Ascending aorta (tissue), 2 donors: ENCODE measurements around the gene RPTOR. TPM values are rescaled to one million over a fixed set of nuclear protein-coding genes. Genes with fewer than 3 reads are reported as not detected.

Source experiments
- DNase-seq, 2 donors: peaks; one replicate each; pipeline ENCODE4 v3.0.0-alpha.2; 2019; ENCODE audit warnings: low spot score in 2 of 2
- H3K27ac ChIP-seq, 2 donors: fragments of 200-600 bp; sonication (generic); one replicate each; pipeline ENCODE4 v1.5.1; 2016 to 2017; ENCODE audit warnings: mild to moderate bottlenecking in 1 of 2
- H3K27me3 ChIP-seq: fragments of 200-600 bp; sonication (generic); one replicate; pipeline ENCODE4 v1.5.1; 2017
- H3K36me3 ChIP-seq, 2 donors: fragments of 200-600 bp; sonication (generic); one replicate each; pipeline ENCODE4 v1.5.1; 2016
- H3K4me1 ChIP-seq, 2 donors: fragments of 200-600 bp; sonication (generic); one replicate each; pipeline ENCODE4 v1.5.1; 2016 to 2017; ENCODE audit warnings: mild to moderate bottlenecking in 1 of 2
- H3K4me3 ChIP-seq, 2 donors: fragments of 200-600 bp; sonication (generic); one replicate each; pipeline ENCODE4 v1.5.1; 2016 to 2017; ENCODE audit warnings: mild to moderate bottlenecking in 1 of 2
- H3K9me3 ChIP-seq, 2 donors: fragments of 200-600 bp; sonication (generic); one replicate each; pipeline ENCODE4 v1.5.1; 2016
- CTCF ChIP-seq, 3 experiments: fragments of 200-600 bp in 2 of 3; fragments of 450-650 bp in 1 of 3; sonication (generic) in 2 of 3; IDR thresholded peaks; one replicate each; pipeline ENCODE4 v1.5.1; 2016 to 2019; ENCODE audit warnings: antibody characterized with exemption in 3 of 3, mild to moderate bottlenecking in 1 of 3, moderate library complexity in 1 of 3
- intact Hi-C: fragments of 100-400 bp; cut with DNase I; formaldehyde crosslinking; loops from one replicate; pipeline ENCODE4 v1.15.1; 2023
- total RNA-seq: library from RNA; depleted of rRNA; stranded (reverse); fragments of >200 nt; gene quantifications from one replicate; pipeline ENCODE4 v1.1.0, GENCODE V29; 2016

Gene RPTOR, protein sequence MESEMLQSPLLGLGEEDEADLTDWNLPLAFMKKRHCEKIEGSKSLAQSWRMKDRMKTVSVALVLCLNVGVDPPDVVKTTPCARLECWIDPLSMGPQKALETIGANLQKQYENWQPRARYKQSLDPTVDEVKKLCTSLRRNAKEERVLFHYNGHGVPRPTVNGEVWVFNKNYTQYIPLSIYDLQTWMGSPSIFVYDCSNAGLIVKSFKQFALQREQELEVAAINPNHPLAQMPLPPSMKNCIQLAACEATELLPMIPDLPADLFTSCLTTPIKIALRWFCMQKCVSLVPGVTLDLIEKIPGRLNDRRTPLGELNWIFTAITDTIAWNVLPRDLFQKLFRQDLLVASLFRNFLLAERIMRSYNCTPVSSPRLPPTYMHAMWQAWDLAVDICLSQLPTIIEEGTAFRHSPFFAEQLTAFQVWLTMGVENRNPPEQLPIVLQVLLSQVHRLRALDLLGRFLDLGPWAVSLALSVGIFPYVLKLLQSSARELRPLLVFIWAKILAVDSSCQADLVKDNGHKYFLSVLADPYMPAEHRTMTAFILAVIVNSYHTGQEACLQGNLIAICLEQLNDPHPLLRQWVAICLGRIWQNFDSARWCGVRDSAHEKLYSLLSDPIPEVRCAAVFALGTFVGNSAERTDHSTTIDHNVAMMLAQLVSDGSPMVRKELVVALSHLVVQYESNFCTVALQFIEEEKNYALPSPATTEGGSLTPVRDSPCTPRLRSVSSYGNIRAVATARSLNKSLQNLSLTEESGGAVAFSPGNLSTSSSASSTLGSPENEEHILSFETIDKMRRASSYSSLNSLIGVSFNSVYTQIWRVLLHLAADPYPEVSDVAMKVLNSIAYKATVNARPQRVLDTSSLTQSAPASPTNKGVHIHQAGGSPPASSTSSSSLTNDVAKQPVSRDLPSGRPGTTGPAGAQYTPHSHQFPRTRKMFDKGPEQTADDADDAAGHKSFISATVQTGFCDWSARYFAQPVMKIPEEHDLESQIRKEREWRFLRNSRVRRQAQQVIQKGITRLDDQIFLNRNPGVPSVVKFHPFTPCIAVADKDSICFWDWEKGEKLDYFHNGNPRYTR (N-terminal part only)
- total RNA-seq = 36.1 TPM

- Histone ChIP-seq H3K9me3 (no peaks in the 10 kb centered on the region), H3K27ac (peak within 1 kb of the TSS; percentile 65 to 82), H3K4me1 (peaks cover 6 to 16% of the 10 kb centered on the region in 2 donors), H3K27me3 (no peaks in the 10 kb centered on the region), H3K36me3 (no peaks in the 10 kb centered on the region), H3K4me3 (peak within 1 kb of the TSS; percentile 74 to 91)
- intact Hi-C loops = loop anchor here (10.0 kb wide), 1 partner anchor 130 kb away; the partner anchor contains the start of gene ENDOV
- no peak for TF ChIP-seq CTCF (IDR thresholded peaks at IDR 0.05)
- peak; percentile 41 to 92 for DNase-seq
Measured at GRCh38 chr17:80544655-80545498, at the start of gene RPTOR. Gene RPTOR (plus strand): TSS chr17:80544838. CDS start chr17:80545630, 792 bp downstream.

DNA sequence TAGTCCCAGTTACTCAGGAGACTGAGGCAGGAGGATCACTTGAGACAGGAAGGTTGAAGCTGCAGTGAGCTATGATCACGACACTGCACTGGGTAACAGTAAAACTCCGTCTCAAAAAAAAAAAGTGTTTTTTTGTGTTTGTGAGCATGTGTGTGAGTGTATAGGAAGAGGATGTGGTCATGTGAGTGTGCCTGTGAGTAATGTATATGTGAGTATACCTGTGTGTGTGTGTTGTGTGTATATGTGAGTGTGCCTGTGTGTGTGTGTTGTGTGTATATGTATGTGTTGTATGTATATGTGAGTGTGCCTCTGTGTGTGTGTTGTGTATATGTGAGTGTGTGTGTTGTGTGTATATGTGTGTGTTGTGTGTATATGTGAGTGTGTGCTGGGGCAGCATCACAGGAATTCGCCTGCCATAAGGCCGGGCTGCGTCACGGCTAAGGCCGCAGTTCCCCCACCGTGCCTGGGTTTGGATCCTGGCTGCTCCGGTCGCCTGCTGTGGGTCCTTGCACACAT is 46.9 kb upstream of the RPTOR start:
- Histone ChIP-seq H3K27ac (no peak overlapping the region), H3K9me3 (no peaks in the 10 kb centered on the region), H3K4me1 (no peaks in the 10 kb centered on the region), H3K36me3 (no peaks in the 10 kb centered on the region), H3K27me3 (no peaks in the 10 kb centered on the region), H3K4me3 (peak overlapping the region in 1 of 2 donors; percentile 41)
- DNase-seq = no peak
- TF ChIP-seq CTCF (IDR thresholded peaks at IDR 0.05) = no peak
- intact Hi-C loops = no loop called here

- intact Hi-C loops = no loop called here
- DNase-seq = no peak
- TF ChIP-seq CTCF (IDR thresholded peaks at IDR 0.05) = no peak
- Histone ChIP-seq H3K36me3 (no peaks in the 10 kb centered on the region), H3K4me3 (peak overlapping the region in 1 of 2 donors; percentile 41), H3K27me3 (no peaks in the 10 kb centered on the region), H3K4me1 (no peaks in the 10 kb centered on the region), H3K27ac (no peak overlapping the region), H3K9me3 (no peaks in the 10 kb centered on the region)
Measured at GRCh38 chr17:80498242-80498919, 46.3 kb upstream of the RPTOR start.

- intact Hi-C loops = no loop called here
- H3K27ac ChIP-seq = no peak overlapping the region
- H3K4me3 ChIP-seq = no peak overlapping the region
- no peaks in the 10 kb centered on the region for H3K27me3 ChIP-seq
- no peaks in the 10 kb centered on the region for H3K9me3 ChIP-seq
- H3K36me3 ChIP-seq = no peaks in the 10 kb centered on the region
- no peak for DNase-seq
- no peaks in the 10 kb centered on the region for H3K4me1 ChIP-seq
- no peak for TF ChIP-seq CTCF (IDR thresholded peaks at IDR 0.05)
Measured at GRCh38 chr17:80498920-80499410, 45.7 kb upstream of the RPTOR start.
